HepG2 (cell line): ENCODE results near the gene FBLL1. TPM values are rescaled to one million over a fixed set of nuclear protein-coding genes. Genes with fewer than 3 reads are reported as not detected.

Source experiments
- ATF7 ChIP-seq, 2 experiments: fragments of 450-650 bp in 1 of 2; sonication (generic) in 1 of 2; formaldehyde crosslinking in 1 of 2; IDR thresholded peaks; 2 replicates each; pipeline versions ENCODE4 v1.4.0 to v1.6.1; 2016 to 2020; ENCODE audit warnings: antibody characterized with exemption in 1 of 2, mild to moderate bottlenecking in 1 of 2, missing genetic modification reagents in 1 of 2
- CENPX ChIP-seq: sonication (generic); formaldehyde crosslinking; IDR thresholded peaks from 2 replicates; pipeline ENCODE4 v1.9.0; 2021; ENCODE audit warnings: mild to moderate bottlenecking, missing genetic modification reagents, moderate library complexity
- CHD4 ChIP-seq: fragments of 200-600 bp; sonication (generic); IDR thresholded peaks from 2 replicates; pipeline ENCODE4 v1.7.0; 2017; ENCODE audit warnings: mild to moderate bottlenecking, low read length, borderline replicate concordance
- EZH2 ChIP-seq: conservative IDR thresholded peaks from 2 replicates; pipeline ENCODE4 v1.6.1; 2012; ENCODE audit warnings: mild to moderate bottlenecking, low read depth, low read length, moderate library complexity
- FOXP1 ChIP-seq, 2 experiments: fragments of 450-650 bp in 1 of 2; IDR thresholded peaks; 2 replicates each; pipeline ENCODE4 v1.6.1; 2017 to 2018; ENCODE audit warnings: antibody characterized with exemption in 1 of 2
- HDAC6 ChIP-seq: fragments of 200-600 bp; sonication (generic); IDR thresholded peaks from 2 replicates; pipeline ENCODE4 v1.7.0; 2017; ENCODE audit warnings: mild to moderate bottlenecking, antibody characterized with exemption, low read length, low read depth
- HNRNPK ChIP-seq: fragments of 200-400 bp; formaldehyde crosslinking; IDR thresholded peaks from 2 replicates; pipeline ENCODE4 v1.6.1; 2018; ENCODE audit warnings: low read length, low read depth, moderate library complexity, mild to moderate bottlenecking; ENCODE audit not compliant: poor library complexity, severe bottlenecking
- KAT8 ChIP-seq: IDR thresholded peaks from 2 replicates; pipeline ENCODE4 v1.6.1; 2016; ENCODE audit warnings: missing genetic modification reagents, missing compliant biosample characterization
- KDM1A ChIP-seq: IDR thresholded peaks from 2 replicates; pipeline ENCODE4 v1.6.1; 2016; ENCODE audit warnings: missing compliant biosample characterization
- KLF9 ChIP-seq: IDR thresholded peaks from 2 replicates; pipeline ENCODE4 v1.6.1; 2016; ENCODE audit warnings: low read depth
- KMT2B ChIP-seq: IDR thresholded peaks from 2 replicates; pipeline ENCODE4 v1.6.1; 2016; ENCODE audit warnings: missing genetic modification reagents, missing compliant biosample characterization
- NCOA2 ChIP-seq: sonication (generic); formaldehyde crosslinking; IDR thresholded peaks from 2 replicates; pipeline ENCODE4 v1.8.0; 2022; ENCODE audit warnings: inconsistent platforms
- NR2F2 ChIP-seq: IDR thresholded peaks from 2 replicates; pipeline ENCODE4 v1.6.1; 2012; ENCODE audit warnings: low read depth, inconsistent platforms, borderline replicate concordance
- POLR2A ChIP-seq, 2 experiments: IDR thresholded peaks; 2 replicates each; pipeline ENCODE4 v1.6.1; 2011; ENCODE audit warnings: low read depth in 2 of 2, low read length in 2 of 2, mild to moderate bottlenecking in 1 of 2, moderate library complexity in 1 of 2; ENCODE audit not compliant: insufficient read depth in 1 of 2
- PRPF4 ChIP-seq: fragments of 200-400 bp; formaldehyde crosslinking; IDR thresholded peaks from 2 replicates; pipeline ENCODE4 v1.6.1; 2016; ENCODE audit warnings: low read length, low read depth; ENCODE audit not compliant: poor library complexity, severe bottlenecking
- SIN3B ChIP-seq: fragments of 150-350 bp; IDR thresholded peaks from 2 replicates; pipeline ENCODE4 v1.6.1; 2014; ENCODE audit warnings: low read length
- WIZ ChIP-seq: sonication (generic); formaldehyde crosslinking; IDR thresholded peaks from 2 replicates; pipeline ENCODE4 v1.5.1; 2020; ENCODE audit warnings: mild to moderate bottlenecking, missing genetic modification reagents
- ZBTB8A ChIP-seq: sonication (generic); formaldehyde crosslinking; IDR thresholded peaks from 2 replicates; pipeline ENCODE4 v1.4.0; 2020; ENCODE audit warnings: mild to moderate bottlenecking, low read depth, missing genetic modification reagents, borderline replicate concordance
- ZKSCAN1 ChIP-seq: fragments of 150-350 bp; IDR thresholded peaks from 2 replicates; pipeline ENCODE4 v1.6.1; 2014; ENCODE audit warnings: low read length
- ZNF138 ChIP-seq: sonication (generic); formaldehyde crosslinking; IDR thresholded peaks from 2 replicates; pipeline ENCODE4 v1.5.0; 2020; ENCODE audit warnings: mild to moderate bottlenecking, low read depth, missing genetic modification reagents
- ZNF331 ChIP-seq: sonication (generic); formaldehyde crosslinking; IDR thresholded peaks from 2 replicates; pipeline ENCODE4 v1.4.0; 2020; ENCODE audit warnings: missing genetic modification reagents
- ZNF354B ChIP-seq: sonication (generic); formaldehyde crosslinking; IDR thresholded peaks from 2 replicates; pipeline ENCODE4 v1.8.0; 2022; ENCODE audit warnings: mild to moderate bottlenecking, missing genetic modification reagents
- ZNF383 ChIP-seq: sonication (generic); formaldehyde crosslinking; IDR thresholded peaks from 2 replicates; pipeline ENCODE4 v1.4.0; 2020; ENCODE audit warnings: missing genetic modification reagents, mild to moderate bottlenecking, borderline replicate concordance
- ZNF563 ChIP-seq: sonication (generic); formaldehyde crosslinking; IDR thresholded peaks from 2 replicates; pipeline ENCODE4 v1.8.0; 2022; ENCODE audit warnings: mild to moderate bottlenecking, moderate library complexity, missing genetic modification reagents
- ZNF564 ChIP-seq: sonication (generic); formaldehyde crosslinking; IDR thresholded peaks from 2 replicates; pipeline ENCODE4 v1.8.1; 2023; ENCODE audit warnings: mild to moderate bottlenecking, missing genetic modification reagents
- ZNF619 ChIP-seq: sonication (generic); formaldehyde crosslinking; IDR thresholded peaks from 2 replicates; pipeline ENCODE4 v1.4.0; 2020; ENCODE audit warnings: mild to moderate bottlenecking, missing genetic modification reagents
- polyA plus RNA-seq, 8 experiments: library from polyadenylated mRNA; depleted of rRNA in 3 of 8; stranded (reverse) in 7 of 8; unstranded in 1 of 8; fragments of >200 nt; fragmentation: Illumina TruSeq in 4 of 8; extraction: Trizol in 4 of 8; gene quantifications; 2 replicates each; pipeline versions ENCODE4 v1.2.1 to v1.2.3, GENCODE V29; 2011 to 2016; ENCODE audit warnings: low read depth in 4 of 8, missing spikeins in 1 of 8, mixed read lengths in 1 of 8; ENCODE audit not compliant: insufficient read depth in 1 of 8
- total RNA-seq, 5 experiments: library from RNA; depleted of rRNA; stranded (reverse); fragments of >200 nt; fragmentation: Illumina TruSeq; extraction: Trizol; gene quantifications; 2 replicates each; pipeline ENCODE4 v1.2.3, GENCODE V29; 2016; ENCODE audit warnings: low read depth in 1 of 5
- TF ChIP-seq, protein P1 (sequence below): sonication (generic); formaldehyde crosslinking; IDR thresholded peaks from 2 replicates; pipeline ENCODE4 v1.4.0; 2020; ENCODE audit warnings: low read depth, mild to moderate bottlenecking, missing genetic modification reagents
- TF ChIP-seq, protein P2 (sequence below): sonication (generic); formaldehyde crosslinking; IDR thresholded peaks from 2 replicates; pipeline ENCODE4 v1.4.0; 2020; ENCODE audit warnings: mild to moderate bottlenecking, missing genetic modification reagents
- TF ChIP-seq, protein P3 (sequence below): sonication (generic); formaldehyde crosslinking; IDR thresholded peaks from 2 replicates; pipeline ENCODE4 v1.5.1; 2020; ENCODE audit warnings: mild to moderate bottlenecking, moderate library complexity, missing genetic modification reagents

The FBLL1 gene
- total and polyA plus RNA-seq, 2 of the 13 experiments (the other 11 are each of a cell fraction or from before 2014, with no cell fraction given): 0.17 to 0.18 TPM

DNA sequence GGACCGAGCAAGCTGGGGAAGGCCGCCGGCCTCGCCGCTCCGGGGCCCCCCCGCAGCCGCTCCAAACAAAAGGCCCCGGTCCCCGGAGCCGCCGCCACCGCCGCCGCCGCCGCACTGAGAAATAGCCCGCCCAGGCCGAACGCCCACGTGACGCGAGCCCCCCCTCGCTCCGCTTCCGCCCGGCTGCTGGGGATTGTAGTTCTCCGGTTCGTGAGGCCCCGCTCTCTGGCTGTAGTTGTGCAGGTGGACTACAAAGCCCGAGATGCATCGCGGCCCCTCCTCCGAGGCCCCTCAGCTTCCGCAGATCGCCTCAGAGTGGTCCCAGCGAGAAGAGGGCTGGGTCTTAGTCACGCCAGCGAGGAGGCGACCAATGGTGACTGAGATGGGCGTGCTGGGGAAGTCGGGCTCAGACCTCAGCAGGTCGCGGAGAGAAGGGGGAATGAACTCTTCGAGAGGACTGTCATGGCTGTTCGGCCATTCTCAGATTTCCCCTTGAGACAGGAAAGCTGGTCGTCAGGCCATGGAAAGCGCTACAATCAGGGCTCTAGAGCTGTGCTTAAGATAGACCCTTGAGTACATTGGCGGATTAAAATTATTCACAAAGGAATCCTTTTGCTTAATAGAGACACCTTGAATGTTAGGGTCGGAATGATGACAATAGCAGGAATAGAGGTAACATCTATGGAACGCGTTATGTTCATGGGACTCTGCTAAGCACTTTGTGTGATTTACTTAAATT lies 50.6 kb downstream of the FBLL1 start (continued):
- TF ChIP-seq ZBTB8A (CRISPR knock-in tag): no peak
- peak; percentile 52; the same call in 1 of the 2 replicates for TF ChIP-seq ZNF619 (CRISPR knock-in tag)
- TF ChIP-seq POLR2A (IDR thresholded peaks at IDR 0.05; ENCODE audit: insufficient read depth in 1 of 2, low read depth in 2 of 2, low read length in 2 of 2): peak; percentile 98
- no peak for TF ChIP-seq ATF7 (IDR thresholded peaks at IDR 0.05)
- TF ChIP-seq ATF7 (CRISPR knock-in tag; IDR thresholded peaks at IDR 0.05): no peak
- peak; percentile 54 for TF ChIP-seq ZNF331
- TF ChIP-seq, protein P1, sequence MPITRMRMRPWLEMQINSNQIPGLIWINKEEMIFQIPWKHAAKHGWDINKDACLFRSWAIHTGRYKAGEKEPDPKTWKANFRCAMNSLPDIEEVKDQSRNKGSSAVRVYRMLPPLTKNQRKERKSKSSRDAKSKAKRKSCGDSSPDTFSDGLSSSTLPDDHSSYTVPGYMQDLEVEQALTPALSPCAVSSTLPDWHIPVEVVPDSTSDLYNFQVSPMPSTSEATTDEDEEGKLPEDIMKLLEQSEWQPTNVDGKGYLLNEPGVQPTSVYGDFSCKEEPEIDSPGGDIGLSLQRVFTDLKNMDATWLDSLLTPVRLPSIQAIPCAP (CRISPR knock-in tag): no peak
- no peak for TF ChIP-seq KLF9
- TF ChIP-seq PRPF4: no peak
- TF ChIP-seq ZNF564 (CRISPR knock-in tag): no peak; the same call in 1 of the 2 replicates
- TF ChIP-seq SIN3B: no peak
- 0 out of 2 replicates have a peak, but pooled peaks have one; percentile 30 for TF ChIP-seq ZNF383 (CRISPR knock-in tag)
- no peak for TF ChIP-seq EZH2
- TF ChIP-seq KAT8 (CRISPR knock-in tag): peak; percentile 60
- TF ChIP-seq, protein P2, sequence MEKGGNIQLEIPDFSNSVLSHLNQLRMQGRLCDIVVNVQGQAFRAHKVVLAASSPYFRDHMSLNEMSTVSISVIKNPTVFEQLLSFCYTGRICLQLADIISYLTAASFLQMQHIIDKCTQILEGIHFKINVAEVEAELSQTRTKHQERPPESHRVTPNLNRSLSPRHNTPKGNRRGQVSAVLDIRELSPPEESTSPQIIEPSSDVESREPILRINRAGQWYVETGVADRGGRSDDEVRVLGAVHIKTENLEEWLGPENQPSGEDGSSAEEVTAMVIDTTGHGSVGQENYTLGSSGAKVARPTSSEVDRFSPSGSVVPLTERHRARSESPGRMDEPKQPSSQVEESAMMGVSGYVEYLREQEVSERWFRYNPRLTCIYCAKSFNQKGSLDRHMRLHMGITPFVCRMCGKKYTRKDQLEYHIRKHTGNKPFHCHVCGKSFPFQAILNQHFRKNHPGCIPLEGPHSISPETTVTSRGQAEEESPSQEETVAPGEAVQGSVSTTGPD (CRISPR knock-in tag): no peak
- peak; percentile 24; the same call in 1 of the 2 replicates for TF ChIP-seq NR2F2
- TF ChIP-seq KDM1A: no peak
- no peak for TF ChIP-seq CENPX (CRISPR knock-in tag)
- no peak for TF ChIP-seq HNRNPK
- no peak for TF ChIP-seq ZKSCAN1
- no peak for TF ChIP-seq ZNF354B (CRISPR knock-in tag)
- no peak for TF ChIP-seq CHD4
- TF ChIP-seq KMT2B (CRISPR knock-in tag): peak; percentile 67; the same call in 1 of the 2 replicates
- TF ChIP-seq NCOA2 (CRISPR knock-in tag): peak; percentile 60; the same call in 1 of the 2 replicates
- no peak for TF ChIP-seq FOXP1 (IDR thresholded peaks at IDR 0.05)
- TF ChIP-seq FOXP1 (CRISPR knock-in tag; IDR thresholded peaks at IDR 0.05): no peak
- TF ChIP-seq HDAC6: no peak
- TF ChIP-seq ZNF138 (CRISPR knock-in tag): no peak
- no peak for TF ChIP-seq WIZ (CRISPR knock-in tag)
- TF ChIP-seq ZNF563 (CRISPR knock-in tag): 0 out of 2 replicates have a peak, but pooled peaks have one; percentile 13
- TF ChIP-seq, protein P3, sequence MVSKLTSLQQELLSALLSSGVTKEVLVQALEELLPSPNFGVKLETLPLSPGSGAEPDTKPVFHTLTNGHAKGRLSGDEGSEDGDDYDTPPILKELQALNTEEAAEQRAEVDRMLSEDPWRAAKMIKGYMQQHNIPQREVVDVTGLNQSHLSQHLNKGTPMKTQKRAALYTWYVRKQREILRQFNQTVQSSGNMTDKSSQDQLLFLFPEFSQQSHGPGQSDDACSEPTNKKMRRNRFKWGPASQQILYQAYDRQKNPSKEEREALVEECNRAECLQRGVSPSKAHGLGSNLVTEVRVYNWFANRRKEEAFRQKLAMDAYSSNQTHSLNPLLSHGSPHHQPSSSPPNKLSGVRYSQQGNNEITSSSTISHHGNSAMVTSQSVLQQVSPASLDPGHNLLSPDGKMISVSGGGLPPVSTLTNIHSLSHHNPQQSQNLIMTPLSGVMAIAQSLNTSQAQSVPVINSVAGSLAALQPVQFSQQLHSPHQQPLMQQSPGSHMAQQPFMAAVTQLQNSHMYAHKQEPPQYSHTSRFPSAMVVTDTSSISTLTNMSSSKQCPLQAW (CRISPR knock-in tag): peak; percentile 85
